Placental epithelial cell (primary cell): ENCODE measurements around the gene DROSHA. TPM values are rescaled to one million over a fixed set of nuclear protein-coding genes. Genes with fewer than 3 reads are reported as not detected.

ENCODE experiments used
- small RNA-seq: library from RNA; depleted of rRNA; stranded (forward); fragments of <200 nt; gene quantifications from one replicate; pipeline ENCODE3, GENCODE V24; 2012
- total RNA-seq: library from RNA; depleted of rRNA; stranded (reverse); fragments of >200 nt; gene quantifications from 2 replicates; pipeline ENCODE4 v1.2.3, GENCODE V29; 2012

DROSHA gene, protein sequence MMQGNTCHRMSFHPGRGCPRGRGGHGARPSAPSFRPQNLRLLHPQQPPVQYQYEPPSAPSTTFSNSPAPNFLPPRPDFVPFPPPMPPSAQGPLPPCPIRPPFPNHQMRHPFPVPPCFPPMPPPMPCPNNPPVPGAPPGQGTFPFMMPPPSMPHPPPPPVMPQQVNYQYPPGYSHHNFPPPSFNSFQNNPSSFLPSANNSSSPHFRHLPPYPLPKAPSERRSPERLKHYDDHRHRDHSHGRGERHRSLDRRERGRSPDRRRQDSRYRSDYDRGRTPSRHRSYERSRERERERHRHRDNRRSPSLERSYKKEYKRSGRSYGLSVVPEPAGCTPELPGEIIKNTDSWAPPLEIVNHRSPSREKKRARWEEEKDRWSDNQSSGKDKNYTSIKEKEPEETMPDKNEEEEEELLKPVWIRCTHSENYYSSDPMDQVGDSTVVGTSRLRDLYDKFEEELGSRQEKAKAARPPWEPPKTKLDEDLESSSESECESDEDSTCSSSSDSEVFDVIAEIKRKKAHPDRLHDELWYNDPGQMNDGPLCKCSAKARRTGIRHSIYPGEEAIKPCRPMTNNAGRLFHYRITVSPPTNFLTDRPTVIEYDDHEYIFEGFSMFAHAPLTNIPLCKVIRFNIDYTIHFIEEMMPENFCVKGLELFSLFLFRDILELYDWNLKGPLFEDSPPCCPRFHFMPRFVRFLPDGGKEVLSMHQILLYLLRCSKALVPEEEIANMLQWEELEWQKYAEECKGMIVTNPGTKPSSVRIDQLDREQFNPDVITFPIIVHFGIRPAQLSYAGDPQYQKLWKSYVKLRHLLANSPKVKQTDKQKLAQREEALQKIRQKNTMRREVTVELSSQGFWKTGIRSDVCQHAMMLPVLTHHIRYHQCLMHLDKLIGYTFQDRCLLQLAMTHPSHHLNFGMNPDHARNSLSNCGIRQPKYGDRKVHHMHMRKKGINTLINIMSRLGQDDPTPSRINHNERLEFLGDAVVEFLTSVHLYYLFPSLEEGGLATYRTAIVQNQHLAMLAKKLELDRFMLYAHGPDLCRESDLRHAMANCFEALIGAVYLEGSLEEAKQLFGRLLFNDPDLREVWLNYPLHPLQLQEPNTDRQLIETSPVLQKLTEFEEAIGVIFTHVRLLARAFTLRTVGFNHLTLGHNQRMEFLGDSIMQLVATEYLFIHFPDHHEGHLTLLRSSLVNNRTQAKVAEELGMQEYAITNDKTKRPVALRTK (N-terminal part only)
- total RNA-seq: 40.5 and 47.5 TPM in 2 replicates

DNA sequence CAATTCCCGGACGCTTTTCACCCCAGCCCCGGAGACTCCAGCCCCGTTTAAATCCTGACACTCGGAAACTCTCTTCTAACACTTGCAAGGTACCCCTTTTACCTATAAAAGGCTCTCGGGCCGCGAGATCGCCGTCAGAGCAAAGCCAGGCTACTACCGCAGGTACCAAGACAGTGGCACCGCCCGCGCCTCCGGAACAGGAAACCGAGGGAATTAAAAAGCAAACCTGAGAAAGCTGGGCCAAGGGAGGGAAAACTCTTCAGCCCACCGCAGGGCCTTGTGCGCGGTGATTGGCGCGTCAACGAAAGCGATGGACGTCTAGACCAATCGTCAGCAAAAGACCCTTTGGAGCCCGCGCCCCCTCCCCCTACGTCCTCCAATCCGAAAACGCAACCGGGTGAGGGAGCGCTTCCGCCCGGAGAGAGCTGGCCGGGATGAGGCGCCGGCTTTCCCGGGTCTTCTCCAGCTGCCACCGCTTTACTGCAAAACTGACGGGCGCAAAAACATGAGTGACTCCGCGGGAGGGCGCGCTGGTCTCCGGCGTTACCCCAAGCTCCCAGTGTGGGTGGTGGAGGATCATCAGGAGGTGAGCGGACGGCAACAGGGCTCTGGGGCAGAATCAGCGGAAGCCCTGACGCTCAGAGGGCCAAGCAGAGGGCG is at the start of gene DROSHA, which contains the start of gene C5orf22:
DROSHA (minus strand) TSS at position 206 of the 660 bp plus-strand sequence. CDS start 3,034 bp downstream, outside the sequence.
C5orf22 (plus strand) TSS at position 414 of the 660 bp plus-strand sequence; CDS start at position 506, 92 bp downstream.

Small RNA genes lying within 50 kb of the gene (small RNA-seq; reads per million reads assigned to genes)
- not detected for gene RF00019

Other genes starting within 250 kb of the DROSHA start
- 11.8 and 23.7 TPM in 2 replicates for gene C5orf22, start 208 bp upstream of the DROSHA start, total RNA-seq
- under 0.01 TPM in 1 of 2 replicates, not detected in the other for gene PDZD2, start 107.0 kb upstream of the DROSHA start, total RNA-seq